HG03060 (cell line): ENCODE results near the gene PRKCA.
"Not testable (repeated sequence)": the region's sequence is repeated elsewhere in the genome, so short reads cannot be mapped to it uniquely, and the experiment has no call there.

Experiments used
- ATAC-seq: cut with Tn5 transposase; IDR thresholded peaks from one replicate; pipeline ENCODE4 v1.9.1; 2021; ENCODE audit warnings: low read depth, moderate number of reproducible peaks; ENCODE audit not compliant: unreplicated experiment

PRKCA gene

GRCh38 chr17:66322764-66323163 lies 20.4 kb downstream of the PRKCA start:
- no peak for ATAC-seq

DNA sequence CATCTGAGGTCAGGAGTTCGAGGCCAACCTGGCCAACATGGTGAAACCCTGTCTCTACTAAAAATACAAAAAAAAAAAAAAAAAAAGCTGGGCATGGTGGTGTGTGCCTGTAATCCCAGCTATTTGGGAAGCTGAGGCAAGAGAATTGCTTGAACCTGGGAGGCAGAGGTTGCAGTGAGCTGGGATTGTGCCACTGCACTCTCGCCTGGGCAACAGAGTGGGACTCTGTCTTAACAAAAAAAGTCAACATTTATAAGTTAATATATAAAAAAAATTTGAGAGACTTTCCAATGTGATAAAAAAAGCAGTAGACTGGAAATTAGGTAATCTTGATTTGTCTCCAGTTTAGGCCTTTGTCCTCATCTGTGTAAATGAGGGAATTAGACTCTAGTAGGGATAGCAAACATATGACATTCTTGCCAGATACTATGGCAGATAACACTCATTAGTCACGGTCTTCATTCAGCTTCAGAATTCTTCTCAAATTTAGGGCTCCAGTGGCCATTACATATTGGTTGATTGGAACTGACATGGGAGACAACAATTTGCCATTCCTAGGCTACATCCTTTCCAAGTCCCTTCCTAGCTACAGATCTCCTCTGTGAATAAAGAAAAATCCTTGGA lies 22.1 kb downstream of the PRKCA start:
- ATAC-seq: not testable (repeated sequence)

DNA sequence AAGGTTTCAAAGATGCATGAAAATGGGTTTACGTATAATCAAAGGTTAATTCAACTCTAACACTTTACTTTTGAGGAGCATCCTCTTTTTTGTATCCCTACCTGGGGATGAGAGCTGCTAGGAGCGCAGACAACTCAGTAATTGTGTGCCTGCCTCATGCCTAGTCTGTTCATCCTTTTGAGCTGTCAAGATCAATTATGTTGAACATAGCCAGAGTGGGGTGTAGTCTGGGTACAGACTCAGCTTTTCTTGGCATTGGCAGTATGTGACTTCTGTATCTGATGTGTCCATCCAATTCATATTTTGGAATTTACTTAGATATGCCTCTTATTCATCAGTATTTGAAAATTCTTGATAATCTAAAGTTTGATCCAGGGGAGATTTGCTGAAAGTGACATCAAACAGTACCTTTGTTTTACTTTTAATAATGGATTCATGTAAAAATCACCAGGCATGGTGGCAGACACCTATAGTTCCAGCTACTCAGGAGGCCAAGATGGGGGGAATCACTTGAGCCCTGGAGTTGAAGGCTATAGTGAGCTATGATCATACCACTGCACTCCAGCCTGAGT lies 24.1 kb downstream of the PRKCA start:
- ATAC-seq: no peak

DNA sequence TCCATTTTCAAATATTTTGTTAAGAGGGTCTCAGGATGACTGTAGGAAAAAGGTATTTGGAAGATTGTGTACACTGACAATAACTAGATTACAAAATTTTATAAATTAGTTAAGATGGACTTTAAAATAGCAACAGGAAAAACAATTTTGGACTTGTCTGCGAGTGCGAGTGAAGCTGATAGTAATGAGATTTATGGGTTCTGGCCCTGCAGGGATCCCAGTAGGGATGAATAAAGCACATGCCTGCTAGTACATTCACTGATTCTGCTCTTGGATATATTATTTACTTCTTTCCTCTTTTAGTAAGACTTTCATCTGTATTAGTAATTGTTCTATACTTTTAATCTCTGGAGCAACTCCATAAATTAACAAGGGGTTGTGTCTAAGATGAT lies 28.2 kb downstream of the PRKCA start:
- no peak for ATAC-seq

GRCh38 chr17:66331038-66331816 lies 28.8 kb downstream of the PRKCA start:
- ATAC-seq: no peak

- no peak for ATAC-seq
These were observed 33.4 kb downstream of the PRKCA start for GRCh38 chr17:66335797-66336196.

- no peak for ATAC-seq
These were observed 34.9 kb downstream of the PRKCA start for GRCh38 chr17:66337268-66337667.

- no peak for ATAC-seq
These were observed 35.6 kb downstream of the PRKCA start for GRCh38 chr17:66337866-66338485.

- no peak for ATAC-seq
These were observed 36.5 kb downstream of the PRKCA start for GRCh38 chr17:66338937-66339336.

DNA sequence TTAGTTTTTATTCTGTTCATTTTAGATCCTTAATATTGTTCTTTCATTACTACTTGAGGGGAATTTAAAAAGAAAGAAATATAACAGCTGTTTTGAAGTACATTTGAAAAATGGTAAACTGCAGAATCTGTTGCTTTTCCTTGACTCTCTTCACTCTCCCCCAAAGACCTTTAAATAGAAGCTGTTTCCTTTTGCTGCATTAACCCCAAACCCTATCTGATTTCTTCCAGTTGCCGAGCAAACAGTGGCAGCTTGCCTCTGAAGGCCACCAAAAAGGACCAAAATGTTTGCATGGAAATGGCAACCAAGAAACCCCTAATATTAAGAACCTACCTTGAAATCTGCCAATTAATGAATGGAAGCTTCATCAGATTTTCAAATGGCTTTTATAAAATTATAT lies 37.1 kb downstream of the PRKCA start:
- ATAC-seq: no peak

DNA sequence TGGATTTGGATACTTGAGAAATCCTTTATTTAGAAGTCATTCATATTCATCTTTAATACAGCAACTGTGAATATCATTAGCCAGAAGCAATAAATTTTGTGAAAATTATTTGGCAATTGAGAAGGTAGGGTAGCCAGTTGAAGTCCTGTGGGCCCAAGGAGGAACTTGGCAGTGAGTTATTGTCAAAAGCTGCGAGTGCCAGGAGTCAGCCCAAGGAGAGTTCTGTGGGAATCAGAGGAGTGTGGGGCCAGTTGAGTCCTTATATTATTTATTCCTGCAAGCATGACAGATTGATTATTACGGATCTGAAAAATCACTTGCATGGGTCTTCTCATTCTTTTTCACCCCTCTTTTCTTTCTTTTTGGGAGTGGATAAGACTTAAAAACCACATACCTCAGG lies 38.3 kb downstream of the PRKCA start:
- no peak for ATAC-seq

DNA sequence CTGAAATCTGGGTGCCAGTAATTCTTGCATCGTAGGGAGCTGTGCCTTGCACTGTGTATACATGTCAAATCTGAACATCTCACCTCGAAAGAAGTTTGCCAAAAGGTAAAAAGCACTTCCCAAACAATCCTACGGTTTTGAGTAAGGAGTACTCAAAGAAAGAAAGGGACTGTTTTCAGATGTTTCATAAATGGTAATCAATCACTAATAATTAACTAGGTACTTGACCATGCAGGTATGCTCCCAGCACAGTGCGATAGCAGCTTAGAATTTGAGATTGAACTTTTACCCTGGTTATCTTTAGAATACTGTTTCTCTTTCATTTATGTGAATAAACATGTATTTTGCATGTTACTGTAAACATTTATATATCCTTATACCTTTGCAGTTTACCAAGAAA lies 39.0 kb downstream of the PRKCA start:
- ATAC-seq: no peak

GRCh38 chr17:66342263-66342662 lies 39.9 kb downstream of the PRKCA start:
- ATAC-seq: not testable (repeated sequence)

DNA sequence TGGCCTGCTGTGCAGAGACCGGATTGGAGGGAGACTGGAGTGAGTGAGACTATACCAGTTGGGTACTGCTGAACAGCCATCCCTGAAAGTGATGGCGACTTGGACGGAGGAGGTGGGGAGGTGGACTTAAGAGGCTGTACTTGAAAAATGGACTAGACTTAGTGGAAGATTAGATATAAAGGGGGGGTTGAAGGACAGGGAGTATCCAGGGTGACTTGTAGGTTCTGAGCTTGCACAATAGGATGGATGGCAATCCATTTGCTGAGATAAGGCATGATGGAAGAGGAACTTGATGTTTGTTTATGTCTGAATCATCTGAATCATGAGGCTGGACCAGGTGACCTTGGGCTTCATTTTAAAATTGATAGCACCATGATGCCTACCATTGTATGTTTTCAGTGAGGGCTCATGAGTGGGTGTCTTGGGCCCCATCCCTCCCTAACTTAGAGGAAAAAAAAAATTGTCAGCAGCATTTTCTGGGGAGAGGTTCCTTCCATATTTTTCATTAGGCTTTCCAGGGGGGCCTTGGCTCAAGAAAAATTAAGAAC lies 41.2 kb downstream of the PRKCA start:
- ATAC-seq: no peak

DNA sequence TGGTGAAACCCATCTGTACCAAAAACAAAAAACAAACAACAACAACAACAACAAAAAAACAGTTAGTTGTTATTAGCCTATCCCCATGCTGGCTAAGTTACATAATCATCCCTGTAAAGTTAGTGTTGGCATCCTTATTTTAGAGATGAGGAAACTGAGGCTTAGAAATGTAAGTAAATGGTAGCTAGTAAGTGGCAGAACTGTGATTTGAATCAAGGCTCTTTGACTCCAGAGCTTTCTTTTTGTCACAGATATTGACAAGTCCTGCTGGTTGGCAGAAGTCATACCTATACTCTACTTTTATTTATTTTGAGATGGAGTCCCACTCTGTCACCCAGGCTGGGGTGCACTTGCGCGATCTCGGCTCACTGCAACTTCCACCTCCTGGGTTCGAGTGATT lies 42.1 kb downstream of the PRKCA start:
- ATAC-seq: no peak

- ATAC-seq: no peak
These were observed 42.9 kb downstream of the PRKCA start for GRCh38 chr17:66345264-66345663.

DNA sequence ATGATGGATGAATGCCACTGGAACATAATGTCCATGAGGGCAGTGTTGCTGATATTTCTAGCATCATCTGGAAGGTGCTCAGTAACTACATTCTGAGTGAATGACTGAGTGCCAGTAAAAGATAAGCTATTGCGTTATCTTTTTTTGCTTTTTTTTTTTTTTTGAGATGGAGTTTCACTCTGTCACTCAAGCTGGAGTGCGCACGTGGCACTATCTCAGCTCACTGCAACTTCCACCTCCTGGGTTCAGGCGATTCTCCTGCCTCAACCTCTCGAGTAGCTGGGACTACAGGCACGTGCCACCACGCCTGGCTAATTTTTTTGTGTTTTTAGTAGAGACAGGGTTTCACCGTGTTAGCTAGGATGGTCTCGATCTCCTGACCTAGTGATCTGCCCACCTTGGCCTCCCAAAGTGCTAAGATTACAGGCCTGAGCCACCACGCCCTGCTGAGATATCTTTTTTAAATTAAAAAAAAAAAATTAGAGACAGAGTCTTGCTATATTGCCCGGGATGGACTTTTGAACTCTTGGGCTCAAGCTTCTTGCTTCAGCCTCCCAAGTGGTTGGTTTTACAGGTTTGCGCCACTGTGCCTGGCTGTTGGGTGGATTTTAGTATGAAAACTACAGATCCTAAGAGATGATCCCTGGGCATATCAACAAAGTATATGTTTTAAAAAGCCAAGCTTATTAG lies 43.7 kb downstream of the PRKCA start:
- not testable (repeated sequence) for ATAC-seq

DNA sequence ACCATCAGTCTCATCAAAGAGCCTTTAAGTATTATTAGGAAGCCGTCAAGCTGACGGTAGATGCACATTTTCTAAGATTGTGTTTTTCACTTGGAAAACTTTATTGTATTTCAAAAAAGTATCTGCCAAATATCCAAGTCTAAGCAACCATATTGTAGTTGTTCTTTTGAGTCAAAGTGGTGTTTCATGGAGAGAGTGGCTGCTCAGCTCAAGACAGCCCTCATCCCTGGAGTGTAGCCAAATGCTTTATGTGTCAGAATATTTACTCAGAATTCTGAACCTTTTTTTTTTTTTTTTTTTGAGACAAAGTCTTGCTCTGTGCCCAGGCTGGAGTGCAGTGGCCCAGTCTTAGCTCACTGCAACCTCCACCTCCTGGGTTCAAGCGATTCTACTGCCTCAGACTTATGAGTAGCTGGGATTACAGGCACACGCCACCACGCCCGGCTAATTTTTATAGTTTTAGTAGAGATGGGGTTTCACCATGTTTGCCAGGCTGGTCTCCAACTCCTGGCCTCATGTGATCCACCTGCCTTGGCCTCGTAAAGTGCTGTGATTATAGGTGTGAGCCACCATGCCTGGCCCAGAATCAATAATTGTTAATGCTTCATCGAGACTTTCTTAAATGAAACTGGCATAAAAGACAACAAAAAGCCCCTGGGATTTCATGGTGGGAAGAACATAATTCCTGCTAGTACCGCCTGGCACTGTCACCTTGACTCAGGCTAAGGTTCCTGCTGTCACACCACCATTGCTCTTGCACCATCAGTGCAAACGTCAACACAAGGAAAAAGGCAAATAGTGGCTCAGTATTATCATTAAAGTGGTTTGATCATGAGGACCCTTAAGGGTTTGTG lies 45.5 kb downstream of the PRKCA start:
- ATAC-seq: no peak

- ATAC-seq: no peak
These were observed 46.3 kb downstream of the PRKCA start for GRCh38 chr17:66348584-66349165.
